HEK293 (cell line): Measurements from ENCODE around the gene MEGF10.

Source experiments
- CTCF ChIA-PET: fragments of 350-600 bp; formaldehyde crosslinking; extraction: SDS; loops from one replicate; lab custom pipeline; 2021; ENCODE audit warnings: antibody characterized with exemption; lab: Yijun Ruan, JAX
- POLR2A ChIA-PET: fragments of 300-600 bp; formaldehyde crosslinking; extraction: SDS; loops from one replicate; lab custom pipeline; 2020; ENCODE audit warnings: antibody characterized with exemption, inconsistent platforms; lab: Yijun Ruan, JAX
- H3K27ac ChIP-seq: fragments of 200-500 bp; sonication (Bioruptor generic); 2 replicates; pipeline ENCODE4 v1.5.1; 2014; ENCODE audit warnings: low read depth, low read length, control low read depth, inconsistent platforms; ENCODE audit errors: extremely low read depth
- H3K36me3 ChIP-seq, 2 experiments: fragments of 200-500 bp in 1 of 2; sonication (Bioruptor generic) in 1 of 2; 1 replicate in 1 of 2; 2 replicates in 1 of 2; pipeline ENCODE4 v1.5.1; 2014 to 2017; ENCODE audit warnings: inconsistent platforms in 2 of 2, low read length in 2 of 2; ENCODE audit not compliant: control insufficient read depth in 2 of 2, insufficient read depth in 1 of 2
- H3K4me1 ChIP-seq: fragments of 200-500 bp; sonication (Bioruptor generic); 2 replicates; pipeline ENCODE4 v1.5.1; 2014; ENCODE audit warnings: mild to moderate bottlenecking, low read length, inconsistent platforms; ENCODE audit not compliant: control insufficient read depth, insufficient read depth
- H3K4me3 ChIP-seq: 2 replicates; pipeline ENCODE4 v1.5.1; 2011; ENCODE audit warnings: low read depth, mild to moderate bottlenecking, control low read depth, low read length, moderate library complexity
- H3K9me3 ChIP-seq: fragments of 200-500 bp; sonication (Bioruptor generic); 2 replicates; pipeline ENCODE4 v1.5.1; 2014; ENCODE audit warnings: low read depth, low read length, inconsistent platforms; ENCODE audit not compliant: control insufficient read depth, insufficient read depth
- FEZF1 ChIP-seq: fragments of 450-650 bp; formaldehyde crosslinking; IDR thresholded peaks from 2 replicates; pipeline ENCODE4 v1.5.1; 2016; ENCODE audit warnings: missing biosample characterization, missing genetic modification characterization
- HOXC10 ChIP-seq: sonication (generic); formaldehyde crosslinking; IDR thresholded peaks from 2 replicates; pipeline ENCODE4 v1.8.1; 2023; ENCODE audit warnings: mild to moderate bottlenecking, missing genetic modification reagents
- IKZF3 ChIP-seq: fragments of 450-650 bp; IDR thresholded peaks from 2 replicates; pipeline ENCODE4 v1.5.0; 2018; ENCODE audit warnings: missing biosample characterization, mild to moderate bottlenecking, missing genetic modification characterization, moderate library complexity
- KLF8 ChIP-seq: fragments of 450-650 bp; formaldehyde crosslinking; IDR thresholded peaks from 2 replicates; pipeline ENCODE4 v1.5.1; 2016; ENCODE audit warnings: missing biosample characterization, missing genetic modification characterization
- MYNN ChIP-seq: fragments of 450-650 bp; formaldehyde crosslinking; IDR thresholded peaks from 2 replicates; pipeline ENCODE4 v1.5.1; 2016; ENCODE audit warnings: missing biosample characterization, missing genetic modification characterization, borderline replicate concordance
- SCRT1 ChIP-seq: fragments of 450-650 bp; formaldehyde crosslinking; IDR thresholded peaks from 2 replicates; pipeline ENCODE4 v1.5.1; 2016; ENCODE audit warnings: missing biosample characterization, missing genetic modification characterization, borderline replicate concordance
- SP3 ChIP-seq: fragments of 450-650 bp; formaldehyde crosslinking; IDR thresholded peaks from 2 replicates; pipeline ENCODE4 v1.5.1; 2016; ENCODE audit warnings: missing biosample characterization, missing genetic modification characterization
- YY1 ChIP-seq: fragments of 450-650 bp; formaldehyde crosslinking; IDR thresholded peaks from 2 replicates; pipeline ENCODE4 v1.5.1; 2018; ENCODE audit warnings: missing biosample characterization, missing genetic modification characterization
- ZBTB8A ChIP-seq: fragments of 450-650 bp; formaldehyde crosslinking; IDR thresholded peaks from 2 replicates; pipeline ENCODE4 v1.5.1; 2016; ENCODE audit warnings: missing biosample characterization, missing genetic modification characterization
- ZFP3 ChIP-seq: fragments of 450-650 bp; formaldehyde crosslinking; IDR thresholded peaks from 2 replicates; pipeline ENCODE4 v1.5.1; 2016; ENCODE audit warnings: low read depth, missing biosample characterization, missing genetic modification characterization
- ZNF112 ChIP-seq: fragments of 450-650 bp; formaldehyde crosslinking; IDR thresholded peaks from 2 replicates; pipeline ENCODE4 v1.5.0; 2017; ENCODE audit warnings: missing biosample characterization, missing genetic modification characterization
- ZNF132 ChIP-seq: fragments of 450-650 bp; formaldehyde crosslinking; IDR thresholded peaks from 2 replicates; pipeline ENCODE4 v1.5.1; 2017; ENCODE audit warnings: missing biosample characterization, missing genetic modification characterization, borderline replicate concordance
- ZNF169 ChIP-seq: fragments of 450-650 bp; formaldehyde crosslinking; IDR thresholded peaks from 2 replicates; pipeline ENCODE4 v1.5.1; 2016; ENCODE audit warnings: missing biosample characterization, missing genetic modification characterization
- ZNF174 ChIP-seq: fragments of 450-650 bp; formaldehyde crosslinking; IDR thresholded peaks from 2 replicates; pipeline ENCODE4 v1.5.0; 2017; ENCODE audit warnings: missing biosample characterization, mild to moderate bottlenecking, missing genetic modification characterization
- ZNF2 ChIP-seq: fragments of 450-650 bp; formaldehyde crosslinking; IDR thresholded peaks from 2 replicates; pipeline ENCODE4 v1.5.1; 2016; ENCODE audit warnings: missing biosample characterization, missing genetic modification characterization
- ZNF311 ChIP-seq: fragments of 450-650 bp; formaldehyde crosslinking; IDR thresholded peaks from 2 replicates; pipeline ENCODE4 v1.5.1; 2017; ENCODE audit warnings: missing biosample characterization, missing genetic modification characterization, borderline replicate concordance
- ZNF324 ChIP-seq: fragments of 450-650 bp; formaldehyde crosslinking; IDR thresholded peaks from 2 replicates; pipeline ENCODE4 v1.5.1; 2016; ENCODE audit warnings: missing biosample characterization, missing genetic modification characterization
- ZNF416 ChIP-seq: fragments of 450-650 bp; formaldehyde crosslinking; IDR thresholded peaks from 2 replicates; pipeline ENCODE4 v1.5.1; 2016; ENCODE audit warnings: missing biosample characterization, missing genetic modification characterization
- ZNF473 ChIP-seq: fragments of 450-650 bp; formaldehyde crosslinking; IDR thresholded peaks from 2 replicates; pipeline ENCODE4 v1.5.1; 2017; ENCODE audit warnings: missing biosample characterization, missing genetic modification characterization
- ZNF48 ChIP-seq: fragments of 450-650 bp; formaldehyde crosslinking; IDR thresholded peaks from 2 replicates; pipeline ENCODE4 v1.5.1; 2016; ENCODE audit warnings: missing biosample characterization, missing genetic modification characterization
- ZNF560 ChIP-seq: fragments of 450-650 bp; formaldehyde crosslinking; IDR thresholded peaks from 2 replicates; pipeline ENCODE4 v1.5.1; 2017; ENCODE audit warnings: missing biosample characterization, missing genetic modification characterization, borderline replicate concordance
- ZNF561 ChIP-seq: fragments of 450-650 bp; IDR thresholded peaks from 2 replicates; pipeline ENCODE4 v1.5.1; 2018; ENCODE audit warnings: missing biosample characterization, missing genetic modification characterization, borderline replicate concordance
- ZNF626 ChIP-seq: fragments of 450-650 bp; sonication (Bioruptor Pico); formaldehyde crosslinking; IDR thresholded peaks from 2 replicates; pipeline ENCODE4 v1.5.1; 2018; ENCODE audit warnings: missing biosample characterization, missing genetic modification characterization, inconsistent platforms
- ZNF707 ChIP-seq: fragments of 450-650 bp; formaldehyde crosslinking; IDR thresholded peaks from 2 replicates; pipeline ENCODE4 v1.5.1; 2016; ENCODE audit warnings: missing biosample characterization, missing genetic modification characterization
- TF ChIP-seq, protein P1 (sequence below): fragments of 450-650 bp; formaldehyde crosslinking; IDR thresholded peaks from 2 replicates; pipeline ENCODE4 v1.5.1; 2016; ENCODE audit warnings: missing biosample characterization, missing genetic modification characterization, low read depth
- TF ChIP-seq, protein P2 (sequence below): fragments of 450-650 bp; formaldehyde crosslinking; IDR thresholded peaks from 2 replicates; pipeline ENCODE4 v1.5.1; 2016; ENCODE audit warnings: missing biosample characterization, missing genetic modification characterization
- TF ChIP-seq, protein P3 (sequence below): fragments of 450-650 bp; formaldehyde crosslinking; IDR thresholded peaks from 2 replicates; pipeline ENCODE4 v1.5.1; 2017; ENCODE audit warnings: missing biosample characterization, missing genetic modification characterization
- TF ChIP-seq, protein P4 (sequence below): fragments of 450-650 bp; formaldehyde crosslinking; IDR thresholded peaks from 2 replicates; pipeline ENCODE4 v1.5.1; 2017; ENCODE audit warnings: missing biosample characterization, missing genetic modification characterization

The MEGF10 gene

DNA sequence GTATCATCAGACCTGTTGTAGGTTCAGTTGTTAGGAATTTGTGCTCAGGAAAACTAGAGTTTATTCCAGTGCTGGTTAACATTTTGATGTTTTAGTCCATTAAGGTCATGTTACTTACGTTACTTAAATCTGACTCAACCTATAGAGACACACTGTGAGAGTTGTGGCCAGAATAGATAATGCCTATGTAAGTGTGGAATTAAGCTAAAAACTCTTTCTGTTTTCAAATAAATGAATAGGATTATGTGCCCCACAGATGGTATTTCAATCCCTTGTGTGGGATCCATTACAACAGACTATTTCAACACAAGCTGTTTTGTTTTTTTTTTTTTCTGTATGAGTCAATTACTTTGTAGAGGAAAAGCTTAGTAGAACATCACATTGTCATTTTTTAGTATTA, 68.1 kb downstream of the MEGF10 start:
- no peak for TF ChIP-seq ZBTB8A (tag by site-specific recombination)
- TF ChIP-seq ZNF561 (tag by site-specific recombination): no peak
- TF ChIP-seq ZNF2 (tag by site-specific recombination): no peak
- no peak for TF ChIP-seq ZNF626
- TF ChIP-seq, protein P1, sequence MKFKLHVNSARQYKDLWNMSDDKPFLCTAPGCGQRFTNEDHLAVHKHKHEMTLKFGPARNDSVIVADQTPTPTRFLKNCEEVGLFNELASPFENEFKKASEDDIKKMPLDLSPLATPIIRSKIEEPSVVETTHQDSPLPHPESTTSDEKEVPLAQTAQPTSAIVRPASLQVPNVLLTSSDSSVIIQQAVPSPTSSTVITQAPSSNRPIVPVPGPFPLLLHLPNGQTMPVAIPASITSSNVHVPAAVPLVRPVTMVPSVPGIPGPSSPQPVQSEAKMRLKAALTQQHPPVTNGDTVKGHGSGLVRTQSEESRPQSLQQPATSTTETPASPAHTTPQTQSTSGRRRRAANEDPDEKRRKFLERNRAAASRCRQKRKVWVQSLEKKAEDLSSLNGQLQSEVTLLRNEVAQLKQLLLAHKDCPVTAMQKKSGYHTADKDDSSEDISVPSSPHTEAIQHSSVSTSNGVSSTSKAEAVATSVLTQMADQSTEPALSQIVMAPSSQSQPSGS (tag by site-specific recombination): no peak
- no peak for TF ChIP-seq ZNF48 (tag by site-specific recombination)
- TF ChIP-seq ZNF169: no peak
- no peak for TF ChIP-seq ZNF324 (tag by site-specific recombination)
- no peak for TF ChIP-seq ZNF416
- TF ChIP-seq HOXC10 (CRISPR knock-in tag): no peak
- no peak overlapping the region for H3K27ac ChIP-seq
- CTCF ChIA-PET: interaction anchor here (1.1 to 1.7 kb wide), 3 partner anchors 15 to 134 kb away, joined by 3 to 5 read pairs (median 3); no protein-coding TSS in a partner anchor
- no peaks in the 10 kb centered on the region for H3K4me1 ChIP-seq
- POLR2A ChIA-PET: no interaction called here
- H3K4me3 ChIP-seq: no peak overlapping the region
- H3K36me3 ChIP-seq: no peaks in the 10 kb centered on the region; a peak in 1 of 3 replicates
- H3K9me3 ChIP-seq: no peaks in the 10 kb centered on the region

DNA sequence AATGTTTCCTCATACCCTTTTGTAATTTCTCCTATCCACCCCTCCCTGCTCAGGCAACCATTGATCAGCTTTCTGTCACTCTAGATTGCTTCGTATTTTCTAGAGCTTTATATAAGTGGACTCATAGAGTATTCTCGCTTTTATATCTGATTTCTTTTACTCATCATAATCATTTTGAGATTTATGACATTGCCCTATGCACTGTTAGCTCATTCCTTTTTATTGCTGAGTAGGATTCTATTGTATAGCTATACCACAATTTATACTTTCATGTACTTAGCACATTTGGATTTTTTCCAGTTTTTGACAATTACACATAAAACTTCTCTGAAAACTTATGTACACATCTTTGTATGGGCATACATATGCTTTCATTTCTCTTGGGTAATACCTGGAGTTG, 68.9 kb downstream of the MEGF10 start:
- H3K4me3 ChIP-seq: no peak overlapping the region
- H3K27ac ChIP-seq: no peak overlapping the region
- no peaks in the 10 kb centered on the region for H3K4me1 ChIP-seq
- no peaks in the 10 kb centered on the region; a peak in 1 of 3 replicates for H3K36me3 ChIP-seq
- ChIA-PET CTCF (interaction anchor here (1.1 to 1.7 kb wide), 3 partner anchors 15 to 133 kb away, joined by 3 to 5 read pairs (median 3); no protein-coding TSS in a partner anchor), POLR2A (no interaction called here)
- TF ChIP-seq ZNF132 (tag by site-specific recombination) (no peak), ZFP3 (no peak), KLF8 (no peak), ZNF707 (tag by site-specific recombination) (no peak), ZNF560 (tag by site-specific recombination) (no peak), ZNF311 (tag by site-specific recombination) (no peak), SCRT1 (tag by site-specific recombination) (no peak), IKZF3 (tag by site-specific recombination) (no peak), ZNF473 (tag by site-specific recombination) (no peak), YY1 (tag by site-specific recombination) (no peak), ZNF112 (tag by site-specific recombination) (no peak), FEZF1 (tag by site-specific recombination) (no peak), MYNN (no peak), ZNF174 (no peak), SP3 (tag by site-specific recombination) (no peak)
- TF ChIP-seq, protein P2, sequence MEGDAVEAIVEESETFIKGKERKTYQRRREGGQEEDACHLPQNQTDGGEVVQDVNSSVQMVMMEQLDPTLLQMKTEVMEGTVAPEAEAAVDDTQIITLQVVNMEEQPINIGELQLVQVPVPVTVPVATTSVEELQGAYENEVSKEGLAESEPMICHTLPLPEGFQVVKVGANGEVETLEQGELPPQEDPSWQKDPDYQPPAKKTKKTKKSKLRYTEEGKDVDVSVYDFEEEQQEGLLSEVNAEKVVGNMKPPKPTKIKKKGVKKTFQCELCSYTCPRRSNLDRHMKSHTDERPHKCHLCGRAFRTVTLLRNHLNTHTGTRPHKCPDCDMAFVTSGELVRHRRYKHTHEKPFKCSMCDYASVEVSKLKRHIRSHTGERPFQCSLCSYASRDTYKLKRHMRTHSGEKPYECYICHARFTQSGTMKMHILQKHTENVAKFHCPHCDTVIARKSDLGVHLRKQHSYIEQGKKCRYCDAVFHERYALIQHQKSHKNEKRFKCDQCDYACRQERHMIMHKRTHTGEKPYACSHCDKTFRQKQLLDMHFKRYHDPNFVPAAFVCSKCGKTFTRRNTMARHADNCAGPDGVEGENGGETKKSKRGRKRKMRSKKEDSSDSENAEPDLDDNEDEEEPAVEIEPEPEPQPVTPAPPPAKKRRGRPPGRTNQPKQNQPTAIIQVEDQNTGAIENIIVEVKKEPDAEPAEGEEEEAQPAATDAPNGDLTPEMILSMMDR (tag by site-specific recombination): no peak
- TF ChIP-seq, protein P3, sequence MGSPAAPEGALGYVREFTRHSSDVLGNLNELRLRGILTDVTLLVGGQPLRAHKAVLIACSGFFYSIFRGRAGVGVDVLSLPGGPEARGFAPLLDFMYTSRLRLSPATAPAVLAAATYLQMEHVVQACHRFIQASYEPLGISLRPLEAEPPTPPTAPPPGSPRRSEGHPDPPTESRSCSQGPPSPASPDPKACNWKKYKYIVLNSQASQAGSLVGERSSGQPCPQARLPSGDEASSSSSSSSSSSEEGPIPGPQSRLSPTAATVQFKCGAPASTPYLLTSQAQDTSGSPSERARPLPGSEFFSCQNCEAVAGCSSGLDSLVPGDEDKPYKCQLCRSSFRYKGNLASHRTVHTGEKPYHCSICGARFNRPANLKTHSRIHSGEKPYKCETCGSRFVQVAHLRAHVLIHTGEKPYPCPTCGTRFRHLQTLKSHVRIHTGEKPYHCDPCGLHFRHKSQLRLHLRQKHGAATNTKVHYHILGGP (tag by site-specific recombination): no peak
- TF ChIP-seq, protein P4, sequence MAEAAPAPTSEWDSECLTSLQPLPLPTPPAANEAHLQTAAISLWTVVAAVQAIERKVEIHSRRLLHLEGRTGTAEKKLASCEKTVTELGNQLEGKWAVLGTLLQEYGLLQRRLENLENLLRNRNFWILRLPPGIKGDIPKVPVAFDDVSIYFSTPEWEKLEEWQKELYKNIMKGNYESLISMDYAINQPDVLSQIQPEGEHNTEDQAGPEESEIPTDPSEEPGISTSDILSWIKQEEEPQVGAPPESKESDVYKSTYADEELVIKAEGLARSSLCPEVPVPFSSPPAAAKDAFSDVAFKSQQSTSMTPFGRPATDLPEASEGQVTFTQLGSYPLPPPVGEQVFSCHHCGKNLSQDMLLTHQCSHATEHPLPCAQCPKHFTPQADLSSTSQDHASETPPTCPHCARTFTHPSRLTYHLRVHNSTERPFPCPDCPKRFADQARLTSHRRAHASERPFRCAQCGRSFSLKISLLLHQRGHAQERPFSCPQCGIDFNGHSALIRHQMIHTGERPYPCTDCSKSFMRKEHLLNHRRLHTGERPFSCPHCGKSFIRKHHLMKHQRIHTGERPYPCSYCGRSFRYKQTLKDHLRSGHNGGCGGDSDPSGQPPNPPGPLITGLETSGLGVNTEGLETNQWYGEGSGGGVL: no peak
- no peaks in the 10 kb centered on the region for H3K9me3 ChIP-seq
